Suprapubic skin (tissue), 4 donors: ENCODE measurements around the gene TBC1D21. TPM values are rescaled to one million over a fixed set of nuclear protein-coding genes. Genes with fewer than 3 reads are reported as not detected.

Source experiments
- DNase-seq, 2 donors: peaks; one replicate each; pipeline ENCODE4 v3.0.0-alpha.2; 2019; ENCODE audit warnings: low spot score in 2 of 2
- H3K27ac ChIP-seq: fragments of 200-600 bp; sonication (generic); one replicate; pipeline ENCODE4 v1.5.1; 2019
- H3K27me3 ChIP-seq: fragments of 200-600 bp; sonication (generic); one replicate; pipeline ENCODE4 v1.5.1; 2019
- H3K36me3 ChIP-seq: fragments of 200-600 bp; sonication (generic); one replicate; pipeline ENCODE4 v1.5.1; 2019
- H3K4me1 ChIP-seq: fragments of 200-600 bp; sonication (generic); one replicate; pipeline ENCODE4 v1.5.1; 2019
- H3K4me3 ChIP-seq: fragments of 200-600 bp; sonication (generic); one replicate; pipeline ENCODE4 v1.5.1; 2019; ENCODE audit warnings: mild to moderate bottlenecking
- H3K9me3 ChIP-seq: fragments of 200-600 bp; sonication (generic); one replicate; pipeline ENCODE4 v1.5.1; 2019
- EP300 ChIP-seq: sonication (generic); formaldehyde crosslinking; IDR thresholded peaks from one replicate; pipeline ENCODE4 v1.6.1; 2017; ENCODE audit warnings: antibody characterized with exemption
- POLR2A ChIP-seq, 2 donors: fragments of 450-650 bp; IDR thresholded peaks; one replicate each; pipeline ENCODE4 v1.6.1; 2017; ENCODE audit warnings: antibody characterized with exemption in 2 of 2, mild to moderate bottlenecking in 2 of 2, moderate library complexity in 2 of 2
- POLR2AphosphoS5 ChIP-seq, 3 donors: sonication (generic); formaldehyde crosslinking; IDR thresholded peaks; one replicate each; pipeline ENCODE4 v1.6.1; 2017; ENCODE audit warnings: antibody characterized with exemption in 3 of 3
- WGBS: methylation state at CpG from one replicate; pipeline ENCODE4 v1.1.5; 2018; 5-methylcytosine and 5-hydroxymethylcytosine counted together
- total RNA-seq, 4 donors: library from RNA; depleted of rRNA; stranded (reverse); fragments of >200 nt; gene quantifications; one replicate each; pipeline ENCODE4 v1.1.0, GENCODE V29; 2016
- TF ChIP-seq, protein P1 (sequence below), 2 donors: fragments of 200-600 bp in 1 of 2; fragments of 450-650 bp in 1 of 2; sonication (generic) in 1 of 2; IDR thresholded peaks; one replicate each; pipeline ENCODE4 v1.5.1; 2016 to 2019; ENCODE audit warnings: antibody characterized with exemption in 2 of 2, mild to moderate bottlenecking in 1 of 2, moderate library complexity in 1 of 2

TBC1D21 gene
- total RNA-seq, 4 donors from 2014 or later = not detected

DNA sequence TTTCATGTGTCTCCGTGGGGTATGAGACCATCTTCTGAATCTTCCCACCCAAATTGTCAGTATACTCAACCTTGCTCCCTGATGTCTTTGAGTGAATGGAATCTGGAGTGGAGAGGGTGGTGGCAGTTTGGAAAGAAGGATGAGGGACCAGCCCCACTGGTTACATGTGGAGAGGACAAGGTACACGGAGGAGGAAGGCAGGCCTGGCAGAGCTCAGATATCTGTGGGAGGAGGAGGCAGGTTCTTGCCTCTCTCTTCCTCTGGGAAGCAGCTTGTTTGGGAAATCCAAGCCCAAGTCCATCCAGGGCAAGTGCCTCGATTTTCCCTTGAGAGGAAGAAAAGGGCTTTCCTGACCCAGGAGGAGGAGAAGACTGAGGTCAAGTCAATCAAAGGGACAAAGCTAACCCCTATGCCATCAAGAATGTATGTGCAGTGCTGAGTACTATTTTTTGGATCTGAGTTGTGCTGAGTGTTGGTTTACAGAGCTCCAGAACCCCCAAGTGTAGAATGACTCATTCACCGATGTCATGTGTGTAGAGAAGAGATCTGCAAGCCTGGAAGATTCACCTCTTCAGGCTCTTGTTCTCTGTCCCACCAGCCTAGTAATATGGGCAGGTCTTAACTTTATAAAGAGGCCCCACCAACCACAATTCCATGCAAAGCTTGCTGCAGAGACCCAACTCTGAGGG, 33.1 kb downstream of the TBC1D21 start:
- H3K27ac ChIP-seq = no peak overlapping the region
- H3K27me3 ChIP-seq = no peaks in the 10 kb centered on the region
- no peaks in the 10 kb centered on the region for H3K36me3 ChIP-seq
- no peak overlapping the region for H3K4me3 ChIP-seq
- no peaks in the 10 kb centered on the region for H3K9me3 ChIP-seq
- TF ChIP-seq EP300 = no peak
- TF ChIP-seq, protein P1, sequence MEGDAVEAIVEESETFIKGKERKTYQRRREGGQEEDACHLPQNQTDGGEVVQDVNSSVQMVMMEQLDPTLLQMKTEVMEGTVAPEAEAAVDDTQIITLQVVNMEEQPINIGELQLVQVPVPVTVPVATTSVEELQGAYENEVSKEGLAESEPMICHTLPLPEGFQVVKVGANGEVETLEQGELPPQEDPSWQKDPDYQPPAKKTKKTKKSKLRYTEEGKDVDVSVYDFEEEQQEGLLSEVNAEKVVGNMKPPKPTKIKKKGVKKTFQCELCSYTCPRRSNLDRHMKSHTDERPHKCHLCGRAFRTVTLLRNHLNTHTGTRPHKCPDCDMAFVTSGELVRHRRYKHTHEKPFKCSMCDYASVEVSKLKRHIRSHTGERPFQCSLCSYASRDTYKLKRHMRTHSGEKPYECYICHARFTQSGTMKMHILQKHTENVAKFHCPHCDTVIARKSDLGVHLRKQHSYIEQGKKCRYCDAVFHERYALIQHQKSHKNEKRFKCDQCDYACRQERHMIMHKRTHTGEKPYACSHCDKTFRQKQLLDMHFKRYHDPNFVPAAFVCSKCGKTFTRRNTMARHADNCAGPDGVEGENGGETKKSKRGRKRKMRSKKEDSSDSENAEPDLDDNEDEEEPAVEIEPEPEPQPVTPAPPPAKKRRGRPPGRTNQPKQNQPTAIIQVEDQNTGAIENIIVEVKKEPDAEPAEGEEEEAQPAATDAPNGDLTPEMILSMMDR (IDR thresholded peaks at IDR 0.05) = no peak
- no peak for TF ChIP-seq POLR2A (IDR thresholded peaks at IDR 0.05)
- no peak for TF ChIP-seq POLR2AphosphoS5 (IDR thresholded peaks at IDR 0.05)
- H3K4me1 ChIP-seq = no peaks in the 10 kb centered on the region
- DNase-seq = no peak
- WGBS = 71% methylated on average over 4 of the region's 4 CpGs

DNA sequence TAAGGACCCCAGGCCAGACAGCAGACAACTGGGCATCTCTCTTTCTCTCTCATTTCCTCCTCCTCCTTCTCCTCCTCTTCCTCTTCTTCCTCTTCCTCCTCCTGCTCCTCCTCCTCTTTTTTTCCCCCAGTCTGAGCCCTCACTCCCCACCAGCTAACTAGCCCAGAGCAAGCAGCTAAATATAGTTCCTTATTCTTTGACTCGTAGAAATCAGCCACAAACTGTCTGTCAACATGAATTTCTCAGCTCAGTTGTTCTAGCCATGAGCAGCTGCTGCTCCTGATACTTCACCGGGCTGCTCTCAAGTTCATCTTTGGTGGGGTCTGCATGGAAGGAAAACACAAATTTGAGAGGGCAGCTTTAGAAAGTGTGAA, 33.7 kb downstream of the TBC1D21 start:
- TF ChIP-seq EP300 (no peak), POLR2A (IDR thresholded peaks at IDR 0.05) (no peak), POLR2AphosphoS5 (IDR thresholded peaks at IDR 0.05) (no peak)
- TF ChIP-seq, protein P1 (IDR thresholded peaks at IDR 0.05) = no peak
- WGBS = 67% methylated on average over 2 of the region's 2 CpGs
- no peak for DNase-seq

DNA sequence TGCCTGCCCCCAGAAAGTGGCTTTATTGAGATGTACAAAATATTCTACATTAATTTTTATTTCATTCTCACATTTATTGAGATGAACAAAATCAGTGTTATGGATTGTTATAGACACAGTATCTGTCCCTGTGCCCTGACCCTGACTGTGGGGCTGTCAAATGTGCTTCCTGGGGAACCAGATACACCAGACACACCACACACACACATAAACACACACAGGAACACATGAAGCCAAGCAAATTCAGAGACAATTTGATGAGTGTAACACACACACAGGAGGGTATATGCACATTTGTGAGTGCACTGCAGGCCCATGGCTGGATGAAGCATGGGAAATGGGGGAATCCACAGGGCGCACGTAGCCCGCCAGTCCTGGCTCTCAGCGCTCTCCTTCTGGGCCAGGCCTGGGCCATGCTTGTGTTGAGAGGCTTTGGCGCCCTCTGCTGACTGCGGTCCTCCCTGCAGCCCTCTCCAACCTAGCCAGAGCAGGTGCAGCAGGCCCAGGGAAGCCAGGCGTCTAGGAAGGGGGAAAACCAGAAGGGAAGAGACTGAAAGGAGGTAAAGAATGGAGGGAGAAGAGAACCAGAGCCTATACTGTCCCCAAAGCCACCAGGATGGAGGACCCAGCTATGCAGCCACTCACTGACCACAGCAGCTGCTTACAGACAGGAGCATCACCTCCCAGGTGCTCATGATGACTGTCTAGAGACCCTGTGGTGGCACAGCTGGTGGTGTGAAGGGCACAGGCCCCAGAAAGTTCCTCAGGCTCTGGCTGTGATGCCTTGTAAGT, 34.9 kb downstream of the TBC1D21 start:
- Histone ChIP-seq H3K27me3 (no peaks in the 10 kb centered on the region), H3K4me3 (no peak overlapping the region), H3K9me3 (no peaks in the 10 kb centered on the region), H3K36me3 (no peaks in the 10 kb centered on the region), H3K27ac (no peak overlapping the region), H3K4me1 (no peaks in the 10 kb centered on the region)
- 26% methylated on average over 4 of the region's 7 CpGs for WGBS
- TF ChIP-seq POLR2A (IDR thresholded peaks at IDR 0.05) = no peak
- TF ChIP-seq EP300 = no peak
- TF ChIP-seq POLR2AphosphoS5 (IDR thresholded peaks at IDR 0.05) = no peak
- TF ChIP-seq, protein P1 (IDR thresholded peaks at IDR 0.05) = peak; percentile 37 to 94
- peak in 1 of 2 donors; percentile 83 for DNase-seq

More for the DNA sequence above, 33.7 kb downstream of the TBC1D21 start:
- Histone ChIP-seq H3K9me3 (no peaks in the 10 kb centered on the region), H3K4me1 (no peaks in the 10 kb centered on the region), H3K36me3 (no peaks in the 10 kb centered on the region), H3K27ac (no peak overlapping the region), H3K4me3 (no peak overlapping the region), H3K27me3 (no peaks in the 10 kb centered on the region)

DNA sequence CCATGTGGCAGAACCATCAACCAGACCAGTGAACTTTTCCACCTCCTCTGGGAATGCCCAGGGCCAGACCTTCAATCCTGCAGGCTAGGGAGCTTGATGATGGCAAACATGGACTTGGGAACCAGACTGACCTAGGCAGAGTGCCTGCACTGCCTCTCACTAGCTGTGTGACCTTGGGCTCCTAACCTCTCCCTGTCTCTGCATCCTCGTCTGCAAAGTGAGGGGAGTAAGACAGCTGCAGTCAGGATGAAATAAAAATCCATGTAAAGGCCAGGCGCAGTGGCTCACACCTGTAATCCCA, 35.4 kb downstream of the TBC1D21 start:
- Histone ChIP-seq H3K27ac (no peak overlapping the region), H3K4me1 (no peaks in the 10 kb centered on the region), H3K9me3 (no peaks in the 10 kb centered on the region), H3K27me3 (no peaks in the 10 kb centered on the region), H3K4me3 (no peak overlapping the region), H3K36me3 (no peaks in the 10 kb centered on the region)
- DNase-seq = no peak
- TF ChIP-seq, protein P1 (IDR thresholded peaks at IDR 0.05) = no peak
- TF ChIP-seq EP300 (no peak), POLR2A (IDR thresholded peaks at IDR 0.05) (no peak), POLR2AphosphoS5 (IDR thresholded peaks at IDR 0.05) (no peak)
- WGBS = 100% methylated on average over 1 of the region's 2 CpGs

DNA sequence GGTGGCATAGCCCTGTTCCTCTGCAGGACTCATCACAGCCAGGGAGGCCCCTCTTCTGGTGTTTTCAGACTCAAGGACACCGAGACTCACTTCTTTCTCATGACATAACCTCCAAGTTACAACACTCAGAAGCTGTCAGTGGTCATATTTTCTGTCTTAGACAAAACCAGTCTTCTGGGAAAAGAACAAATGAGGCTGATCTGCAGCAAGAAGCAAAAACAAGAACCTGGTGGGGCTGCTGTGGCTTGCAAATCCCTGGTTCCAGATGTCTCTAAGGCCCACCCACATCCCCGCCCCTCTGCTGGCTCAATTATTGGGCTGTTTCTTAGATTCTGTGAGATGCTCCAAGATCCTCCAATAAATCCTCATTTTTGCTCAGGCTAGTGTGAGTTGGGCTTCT, 36.3 kb downstream of the TBC1D21 start:
- 89% methylated on average over 2 of the region's 2 CpGs for whole genome bisulfite sequencing
- TF ChIP-seq EP300 (no peak), POLR2A (IDR thresholded peaks at IDR 0.05) (no peak), POLR2AphosphoS5 (IDR thresholded peaks at IDR 0.05) (no peak)
- TF ChIP-seq, protein P1 (IDR thresholded peaks at IDR 0.05) = no peak

More for the DNA sequence above, 36.3 kb downstream of the TBC1D21 start:
- no peaks in the 10 kb centered on the region for H3K4me1 ChIP-seq
- H3K27me3 ChIP-seq = no peaks in the 10 kb centered on the region
- no peaks in the 10 kb centered on the region for H3K9me3 ChIP-seq
- H3K36me3 ChIP-seq = no peaks in the 10 kb centered on the region
- H3K4me3 ChIP-seq = no peak overlapping the region
- DNase-seq = no peak
- no peak overlapping the region for H3K27ac ChIP-seq
